ENCODE results near the gene FHAD1. TPM values are rescaled to one million over a fixed set of nuclear protein-coding genes. Genes with fewer than 3 reads are reported as not detected.

The FHAD1 gene
- total and polyA plus RNA-seq, 9 of the 15 experiments (the other 6 are each of a cell fraction or from before 2014, with no cell fraction given) = 0.32 to 2.1 (median 1.5) TPM; not detected in 1

DNA sequence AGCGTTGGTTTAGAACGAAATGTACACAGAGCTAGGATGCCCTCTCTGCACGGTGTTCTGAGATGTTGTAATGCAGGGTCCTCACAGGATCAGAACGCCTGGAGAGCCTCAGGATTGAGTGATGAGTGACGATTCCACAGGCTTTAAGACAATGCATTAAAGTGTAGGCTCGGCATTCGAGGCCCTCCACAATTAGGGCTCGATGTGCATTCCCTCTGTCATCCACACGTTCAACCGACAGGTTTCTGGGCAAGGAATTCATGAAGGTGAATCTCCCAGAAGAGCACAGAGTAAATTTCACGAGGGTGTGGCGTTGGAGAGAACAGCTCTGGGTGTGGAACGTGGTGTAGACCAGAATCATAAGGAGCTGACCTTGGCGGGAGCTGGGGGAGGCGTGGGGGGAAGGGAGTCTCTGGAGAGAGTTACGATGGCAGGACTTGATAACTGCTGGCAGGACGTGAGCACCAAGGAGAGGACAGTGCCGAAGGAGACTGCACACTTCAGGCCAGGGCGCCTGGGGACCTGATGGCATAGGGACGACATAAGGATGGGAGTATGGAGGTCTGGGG, 111.6 kb downstream of the FHAD1 start (continued):
- TF ChIP-seq, protein P1, sequence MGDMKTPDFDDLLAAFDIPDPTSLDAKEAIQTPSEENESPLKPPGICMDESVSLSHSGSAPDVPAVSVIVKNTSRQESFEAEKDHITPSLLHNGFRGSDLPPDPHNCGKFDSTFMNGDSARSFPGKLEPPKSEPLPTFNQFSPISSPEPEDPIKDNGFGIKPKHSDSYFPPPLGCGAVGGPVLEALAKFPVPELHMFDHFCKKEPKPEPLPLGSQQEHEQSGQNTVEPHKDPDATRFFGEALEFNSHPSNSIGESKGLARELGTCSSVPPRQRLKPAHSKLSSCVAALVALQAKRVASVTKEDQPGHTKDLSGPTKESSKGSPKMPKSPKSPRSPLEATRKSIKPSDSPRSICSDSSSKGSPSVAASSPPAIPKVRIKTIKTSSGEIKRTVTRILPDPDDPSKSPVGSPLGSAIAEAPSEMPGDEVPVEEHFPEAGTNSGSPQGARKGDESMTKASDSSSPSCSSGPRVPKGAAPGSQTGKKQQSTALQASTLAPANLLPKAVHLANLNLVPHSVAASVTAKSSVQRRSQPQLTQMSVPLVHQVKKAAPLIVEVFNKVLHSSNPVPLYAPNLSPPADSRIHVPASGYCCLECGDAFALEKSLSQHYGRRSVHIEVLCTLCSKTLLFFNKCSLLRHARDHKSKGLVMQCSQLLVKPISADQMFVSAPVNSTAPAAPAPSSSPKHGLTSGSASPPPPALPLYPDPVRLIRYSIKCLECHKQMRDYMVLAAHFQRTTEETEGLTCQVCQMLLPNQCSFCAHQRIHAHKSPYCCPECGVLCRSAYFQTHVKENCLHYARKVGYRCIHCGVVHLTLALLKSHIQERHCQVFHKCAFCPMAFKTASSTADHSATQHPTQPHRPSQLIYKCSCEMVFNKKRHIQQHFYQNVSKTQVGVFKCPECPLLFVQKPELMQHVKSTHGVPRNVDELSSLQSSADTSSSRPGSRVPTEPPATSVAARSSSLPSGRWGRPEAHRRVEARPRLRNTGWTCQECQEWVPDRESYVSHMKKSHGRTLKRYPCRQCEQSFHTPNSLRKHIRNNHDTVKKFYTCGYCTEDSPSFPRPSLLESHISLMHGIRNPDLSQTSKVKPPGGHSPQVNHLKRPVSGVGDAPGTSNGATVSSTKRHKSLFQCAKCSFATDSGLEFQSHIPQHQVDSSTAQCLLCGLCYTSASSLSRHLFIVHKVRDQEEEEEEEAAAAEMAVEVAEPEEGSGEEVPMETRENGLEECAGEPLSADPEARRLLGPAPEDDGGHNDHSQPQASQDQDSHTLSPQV (IDR thresholded peaks at IDR 0.05) = peak; percentile 57
- no peak for TF ChIP-seq ATF1 (CRISPR knock-in tag; IDR thresholded peaks at IDR 0.05)
- 0 out of 2 replicates have a peak, but pooled peaks have one; percentile 4 for TF ChIP-seq ATF1 (tag; IDR thresholded peaks at IDR 0.05)
- TF ChIP-seq SAP30 (IDR thresholded peaks at IDR 0.05; ENCODE audit: borderline replicate concordance, insufficient read depth, low read depth, low read length, poor library complexity, severe bottlenecking) = no peak
- TF ChIP-seq TAF15 (IDR thresholded peaks at IDR 0.05; ENCODE audit: low read depth, low read length) = no peak
- TF ChIP-seq, protein P2, sequence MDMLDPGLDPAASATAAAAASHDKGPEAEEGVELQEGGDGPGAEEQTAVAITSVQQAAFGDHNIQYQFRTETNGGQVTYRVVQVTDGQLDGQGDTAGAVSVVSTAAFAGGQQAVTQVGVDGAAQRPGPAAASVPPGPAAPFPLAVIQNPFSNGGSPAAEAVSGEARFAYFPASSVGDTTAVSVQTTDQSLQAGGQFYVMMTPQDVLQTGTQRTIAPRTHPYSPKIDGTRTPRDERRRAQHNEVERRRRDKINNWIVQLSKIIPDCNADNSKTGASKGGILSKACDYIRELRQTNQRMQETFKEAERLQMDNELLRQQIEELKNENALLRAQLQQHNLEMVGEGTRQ (CRISPR knock-in tag; IDR thresholded peaks at IDR 0.05) = no peak
- no peak for TF ChIP-seq ZNF24 (IDR thresholded peaks at IDR 0.05)
- TF ChIP-seq ILK (tag; IDR thresholded peaks at IDR 0.05; ENCODE audit: borderline replicate concordance, low read depth) = no peak
- TF ChIP-seq POLR2AphosphoS2 (IDR thresholded peaks at IDR 0.05; ENCODE audit: low read length) = no peak
- no peak for TF ChIP-seq CXXC5 (CRISPR knock-in tag; IDR thresholded peaks at IDR 0.05)
- no peak for TF ChIP-seq HNRNPH1 (optimal IDR thresholded peaks at IDR 0.05; ENCODE audit: low read depth, low read length)
- TF ChIP-seq ZNF324 (CRISPR knock-in tag; IDR thresholded peaks at IDR 0.05) = 0 out of 2 replicates have a peak, but pooled peaks have one; percentile 5
- TF ChIP-seq MIER1 (IDR thresholded peaks at IDR 0.05; ENCODE audit: low read depth) = no peak
- no peak for TF ChIP-seq ZNF23 (CRISPR knock-in tag; IDR thresholded peaks at IDR 0.05)
- no peak for TF ChIP-seq ZBED1 (IDR thresholded peaks at IDR 0.05)
- TF ChIP-seq, protein P3, sequence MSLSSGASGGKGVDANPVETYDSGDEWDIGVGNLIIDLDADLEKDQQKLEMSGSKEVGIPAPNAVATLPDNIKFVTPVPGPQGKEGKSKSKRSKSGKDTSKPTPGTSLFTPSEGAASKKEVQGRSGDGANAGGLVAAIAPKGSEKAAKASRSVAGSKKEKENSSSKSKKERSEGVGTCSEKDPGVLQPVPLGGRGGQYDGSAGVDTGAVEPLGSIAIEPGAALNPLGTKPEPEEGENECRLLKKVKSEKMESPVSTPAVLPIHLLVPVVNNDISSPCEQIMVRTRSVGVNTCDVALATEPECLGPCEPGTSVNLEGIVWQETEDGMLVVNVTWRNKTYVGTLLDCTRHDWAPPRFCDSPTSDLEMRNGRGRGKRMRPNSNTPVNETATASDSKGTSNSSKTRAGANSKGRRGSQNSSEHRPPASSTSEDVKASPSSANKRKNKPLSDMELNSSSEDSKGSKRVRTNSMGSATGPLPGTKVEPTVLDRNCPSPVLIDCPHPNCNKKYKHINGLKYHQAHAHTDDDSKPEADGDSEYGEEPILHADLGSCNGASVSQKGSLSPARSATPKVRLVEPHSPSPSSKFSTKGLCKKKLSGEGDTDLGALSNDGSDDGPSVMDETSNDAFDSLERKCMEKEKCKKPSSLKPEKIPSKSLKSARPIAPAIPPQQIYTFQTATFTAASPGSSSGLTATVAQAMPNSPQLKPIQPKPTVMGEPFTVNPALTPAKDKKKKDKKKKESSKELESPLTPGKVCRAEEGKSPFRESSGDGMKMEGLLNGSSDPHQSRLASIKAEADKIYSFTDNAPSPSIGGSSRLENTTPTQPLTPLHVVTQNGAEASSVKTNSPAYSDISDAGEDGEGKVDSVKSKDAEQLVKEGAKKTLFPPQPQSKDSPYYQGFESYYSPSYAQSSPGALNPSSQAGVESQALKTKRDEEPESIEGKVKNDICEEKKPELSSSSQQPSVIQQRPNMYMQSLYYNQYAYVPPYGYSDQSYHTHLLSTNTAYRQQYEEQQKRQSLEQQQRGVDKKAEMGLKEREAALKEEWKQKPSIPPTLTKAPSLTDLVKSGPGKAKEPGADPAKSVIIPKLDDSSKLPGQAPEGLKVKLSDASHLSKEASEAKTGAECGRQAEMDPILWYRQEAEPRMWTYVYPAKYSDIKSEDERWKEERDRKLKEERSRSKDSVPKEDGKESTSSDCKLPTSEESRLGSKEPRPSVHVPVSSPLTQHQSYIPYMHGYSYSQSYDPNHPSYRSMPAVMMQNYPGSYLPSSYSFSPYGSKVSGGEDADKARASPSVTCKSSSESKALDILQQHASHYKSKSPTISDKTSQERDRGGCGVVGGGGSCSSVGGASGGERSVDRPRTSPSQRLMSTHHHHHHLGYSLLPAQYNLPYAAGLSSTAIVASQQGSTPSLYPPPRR (CRISPR knock-in tag; IDR thresholded peaks at IDR 0.05; ENCODE audit: borderline replicate concordance) = no peak
- TF ChIP-seq, protein P4, sequence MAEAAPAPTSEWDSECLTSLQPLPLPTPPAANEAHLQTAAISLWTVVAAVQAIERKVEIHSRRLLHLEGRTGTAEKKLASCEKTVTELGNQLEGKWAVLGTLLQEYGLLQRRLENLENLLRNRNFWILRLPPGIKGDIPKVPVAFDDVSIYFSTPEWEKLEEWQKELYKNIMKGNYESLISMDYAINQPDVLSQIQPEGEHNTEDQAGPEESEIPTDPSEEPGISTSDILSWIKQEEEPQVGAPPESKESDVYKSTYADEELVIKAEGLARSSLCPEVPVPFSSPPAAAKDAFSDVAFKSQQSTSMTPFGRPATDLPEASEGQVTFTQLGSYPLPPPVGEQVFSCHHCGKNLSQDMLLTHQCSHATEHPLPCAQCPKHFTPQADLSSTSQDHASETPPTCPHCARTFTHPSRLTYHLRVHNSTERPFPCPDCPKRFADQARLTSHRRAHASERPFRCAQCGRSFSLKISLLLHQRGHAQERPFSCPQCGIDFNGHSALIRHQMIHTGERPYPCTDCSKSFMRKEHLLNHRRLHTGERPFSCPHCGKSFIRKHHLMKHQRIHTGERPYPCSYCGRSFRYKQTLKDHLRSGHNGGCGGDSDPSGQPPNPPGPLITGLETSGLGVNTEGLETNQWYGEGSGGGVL (CRISPR knock-in tag; IDR thresholded peaks at IDR 0.05) = no peak
- no peak for TF ChIP-seq PHB (CRISPR knock-in tag; IDR thresholded peaks at IDR 0.05)

Data from K562 (cell line).